GM11168 (cell line): Measurements from ENCODE around the gene ITGA7.

Experiments used
- in situ Hi-C: fragments of 300-500 bp; cut with MboI; formaldehyde crosslinking; loops from one replicate; pipeline ENCODE4 v1.12.0; 2022; ENCODE audit warnings: low sequenced_read_pairs; ENCODE audit not compliant: unreplicated experiment

Gene ITGA7

GRCh38 chr12:55720071-55720564, 12.4 kb upstream of the ITGA7 start, which contains the start of gene RDH5:
TSS of gene RDH5 (plus strand) at chr12:55720393. CDS start at chr12:55721185, 792 bp downstream.
- in situ Hi-C loops: no loop called here

DNA sequence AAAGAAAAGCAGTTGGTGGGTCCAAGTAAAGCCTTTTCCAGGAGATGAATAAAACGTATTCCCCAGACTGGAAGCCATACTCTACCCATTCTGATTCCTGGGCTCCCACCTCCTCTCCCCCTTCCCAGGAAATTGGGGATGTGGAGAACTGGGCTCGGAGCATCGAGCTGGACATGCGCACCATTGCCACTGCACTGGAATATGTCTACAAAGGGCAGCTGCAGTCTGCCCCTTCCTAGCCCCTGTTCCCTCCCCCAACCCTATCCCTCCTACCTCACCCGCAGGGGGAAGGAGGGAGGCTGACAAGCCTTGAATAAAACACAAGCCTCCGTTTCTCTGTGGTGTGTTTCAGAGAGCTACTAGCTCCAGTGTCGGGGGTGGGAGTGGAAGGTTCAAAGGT, 11.7 kb upstream of the ITGA7 start:
- in situ Hi-C loops: no loop called here

DNA sequence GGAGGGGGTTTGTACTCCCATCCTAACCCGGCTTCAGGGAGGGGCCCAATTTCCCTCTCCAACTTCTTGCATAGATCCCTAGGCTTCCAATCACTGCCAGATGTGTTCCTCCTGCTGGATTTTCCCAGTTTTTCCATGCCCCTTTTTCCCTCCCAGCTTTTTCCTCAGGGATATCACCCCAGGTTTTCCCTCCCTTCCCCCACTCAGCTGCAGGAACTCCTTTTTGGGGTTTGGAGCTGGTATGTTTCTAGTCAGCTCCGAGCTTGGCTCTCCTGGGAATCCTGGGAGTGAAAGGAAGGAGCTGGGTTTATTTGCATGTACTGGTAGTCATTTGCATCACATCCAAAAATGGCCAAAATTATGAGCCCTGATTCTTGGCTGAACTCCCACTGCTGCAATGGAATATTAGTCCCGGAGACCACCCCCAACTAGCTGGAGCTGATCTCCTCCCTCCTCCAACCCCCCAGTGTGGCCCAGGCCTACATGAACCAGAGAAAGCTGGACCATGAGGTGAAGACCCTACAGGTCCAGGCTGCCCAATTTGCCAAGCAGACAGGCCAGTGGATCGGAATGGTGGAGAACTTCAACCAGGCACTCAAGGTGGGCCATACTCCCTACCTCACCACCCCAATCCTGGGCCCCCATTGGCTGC, 11.0 kb upstream of the ITGA7 start:
- in situ Hi-C loops: no loop called here

DNA sequence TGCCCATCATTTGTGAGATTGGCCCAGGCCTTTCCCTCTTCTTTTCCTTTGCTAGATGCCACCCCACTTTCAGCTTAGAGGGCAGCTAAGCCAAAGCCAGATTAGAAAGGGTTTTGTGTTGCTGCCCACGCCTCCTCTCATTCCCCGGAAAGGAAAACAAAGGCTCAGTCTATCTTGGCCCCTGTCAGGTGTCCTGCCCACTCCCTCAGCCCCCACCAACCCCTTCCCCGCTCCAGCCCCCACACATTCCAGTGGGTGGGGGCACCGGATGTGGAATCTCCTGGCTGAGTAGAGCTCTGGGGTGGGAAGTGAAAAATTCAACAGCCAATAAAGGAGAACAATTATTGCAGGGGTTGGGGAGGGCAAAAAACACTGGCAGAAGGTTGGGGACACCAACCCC, 10.3 kb upstream of the ITGA7 start:
- in situ Hi-C loops: no loop called here

DNA sequence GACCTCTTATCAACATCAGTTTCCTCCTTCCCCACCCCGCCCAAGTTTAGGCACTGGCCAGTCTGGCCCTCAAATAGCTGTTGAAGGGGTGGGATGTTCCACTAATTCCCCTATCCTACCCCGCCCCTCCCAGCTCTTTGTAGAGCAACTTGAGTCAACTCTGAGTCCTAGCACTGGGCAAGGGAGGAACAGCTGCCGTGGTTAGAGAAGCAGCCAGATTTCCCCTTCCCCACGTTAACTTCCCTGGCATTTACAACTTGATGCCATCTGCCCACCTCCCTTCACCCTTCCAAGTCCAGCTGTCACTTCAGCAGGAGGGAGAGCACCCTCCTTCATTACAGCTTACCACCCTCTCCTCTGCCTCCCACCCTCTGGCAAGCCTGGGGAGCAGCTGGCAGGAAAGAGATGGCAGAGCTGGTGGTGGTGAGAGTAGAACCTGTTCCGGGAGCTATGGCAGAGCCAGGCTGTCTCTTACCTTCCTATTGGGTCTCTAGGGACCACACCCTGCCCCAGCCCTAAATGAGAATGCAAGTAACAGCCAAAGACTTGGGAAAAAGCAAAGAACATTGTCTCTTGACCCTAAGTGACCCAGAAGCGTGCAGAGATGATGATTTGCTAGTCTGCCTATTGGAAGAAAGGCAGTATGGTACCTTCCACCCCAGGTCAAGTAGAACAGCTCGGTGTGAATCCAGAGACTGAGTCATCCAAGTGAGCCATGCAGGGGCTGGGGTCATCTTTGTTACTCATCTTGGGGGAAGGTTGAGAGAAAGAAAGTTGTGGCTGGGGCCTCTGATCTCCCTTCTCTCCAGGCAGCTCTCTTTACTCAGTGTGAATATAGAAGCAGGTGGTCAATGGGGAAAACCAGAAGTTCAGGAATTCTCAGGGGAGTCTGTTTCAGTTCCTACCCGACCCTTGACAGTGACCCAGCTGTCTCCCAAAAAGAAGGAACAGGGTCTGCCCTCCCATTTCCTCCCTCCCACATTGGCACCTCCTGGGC, 9.6 kb upstream of the ITGA7 start:
- in situ Hi-C loops: no loop called here

- in situ Hi-C loops: no loop called here
These were observed 8.9 kb upstream of the ITGA7 start for GRCh38 chr12:55716582-55716957.

DNA sequence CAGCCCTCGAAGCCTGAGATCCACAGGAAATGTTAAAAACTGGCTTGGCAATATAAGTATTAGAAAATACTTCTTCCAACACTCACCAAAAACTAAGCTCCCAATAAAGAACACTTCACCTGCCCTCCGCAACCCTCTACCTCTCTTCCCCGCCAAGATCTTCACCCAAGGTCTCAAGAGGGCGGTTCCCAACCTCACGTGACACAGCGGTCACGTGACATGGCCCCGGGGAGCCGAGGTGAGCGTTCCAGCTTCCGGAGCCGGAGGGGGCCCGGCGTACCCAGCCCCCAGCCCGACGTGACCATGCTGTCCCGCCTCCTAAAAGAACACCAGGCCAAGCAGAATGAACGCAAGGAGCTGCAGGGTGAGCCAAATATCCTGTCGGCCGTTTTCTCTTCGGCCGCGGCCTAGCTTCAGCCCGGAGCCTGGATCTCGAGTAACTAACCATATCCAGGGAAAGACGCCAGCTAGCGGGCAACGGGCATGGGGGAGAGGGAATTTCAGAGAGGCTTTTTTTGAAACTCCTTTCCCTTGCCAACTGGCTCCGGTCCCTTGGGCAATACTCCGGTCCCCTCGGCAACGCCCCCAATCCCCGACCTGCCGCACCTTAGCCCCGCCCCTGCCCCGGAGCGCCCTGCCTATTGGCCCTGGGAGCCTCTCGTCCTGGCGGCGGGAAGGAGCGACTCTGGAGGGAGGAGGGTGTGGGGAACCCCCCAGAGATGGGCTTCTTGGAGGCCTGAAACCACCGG, 8.3 kb upstream of the ITGA7 start, which contains the start of gene BLOC1S1:
TSS of gene BLOC1S1 (plus strand) at position 214 of the 749 bp plus-strand sequence. CDS start at position 220, 6 bp downstream.
- in situ Hi-C loops: no loop called here

DNA sequence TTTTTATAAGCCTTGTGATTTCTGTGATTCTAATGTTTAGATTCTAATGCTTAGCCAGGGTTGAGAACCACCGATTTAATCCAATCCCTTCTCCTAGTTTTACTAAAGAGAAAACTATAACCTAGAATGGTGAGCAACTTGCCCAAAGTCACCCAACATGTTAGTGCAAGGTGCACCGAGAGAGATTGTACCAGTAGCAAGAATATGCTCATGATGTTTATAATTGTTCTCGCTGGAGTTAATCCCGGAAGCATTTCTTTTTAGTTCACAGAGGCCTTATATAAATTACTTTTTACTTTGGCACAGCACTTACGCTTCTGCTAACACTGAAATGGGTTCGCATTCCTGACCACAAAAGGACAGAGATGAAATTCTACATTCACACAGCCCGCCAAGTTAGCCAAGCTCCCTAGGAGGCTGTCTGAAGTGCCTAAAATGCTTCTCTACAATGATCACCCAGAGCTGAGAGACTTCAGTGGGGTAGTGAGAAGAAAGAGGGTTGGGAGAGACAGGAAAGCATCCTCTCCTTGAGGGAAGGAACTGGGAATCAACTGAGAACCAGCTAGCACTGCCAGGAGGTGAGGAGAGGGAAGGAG, 7.6 kb upstream of the ITGA7 start:
- in situ Hi-C loops: no loop called here

DNA sequence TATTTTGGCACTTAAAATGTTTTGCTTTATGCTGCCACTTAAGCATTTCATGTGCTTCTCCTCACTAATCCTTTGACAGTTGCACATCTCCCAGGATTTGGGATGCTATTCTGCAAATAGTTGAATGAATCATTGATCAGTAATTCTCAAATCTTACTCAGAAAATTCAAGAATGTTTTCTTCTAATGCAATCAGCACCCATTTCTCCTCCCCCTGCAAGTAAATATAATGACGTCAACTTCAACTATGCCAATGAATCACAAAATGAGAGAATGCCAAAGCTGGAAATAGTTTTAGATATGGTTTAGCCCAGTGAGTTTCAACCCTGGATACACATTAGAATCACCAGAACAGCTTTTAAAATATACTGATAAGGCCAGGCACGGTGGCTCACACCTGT, 6.0 kb upstream of the ITGA7 start:
- in situ Hi-C loops: no loop called here

GRCh38 chr12:55712700-55713415, 5.2 kb upstream of the ITGA7 start:
- in situ Hi-C loops: no loop called here

- in situ Hi-C loops: no loop called here
These were observed 4.3 kb upstream of the ITGA7 start for GRCh38 chr12:55711786-55712553.

DNA sequence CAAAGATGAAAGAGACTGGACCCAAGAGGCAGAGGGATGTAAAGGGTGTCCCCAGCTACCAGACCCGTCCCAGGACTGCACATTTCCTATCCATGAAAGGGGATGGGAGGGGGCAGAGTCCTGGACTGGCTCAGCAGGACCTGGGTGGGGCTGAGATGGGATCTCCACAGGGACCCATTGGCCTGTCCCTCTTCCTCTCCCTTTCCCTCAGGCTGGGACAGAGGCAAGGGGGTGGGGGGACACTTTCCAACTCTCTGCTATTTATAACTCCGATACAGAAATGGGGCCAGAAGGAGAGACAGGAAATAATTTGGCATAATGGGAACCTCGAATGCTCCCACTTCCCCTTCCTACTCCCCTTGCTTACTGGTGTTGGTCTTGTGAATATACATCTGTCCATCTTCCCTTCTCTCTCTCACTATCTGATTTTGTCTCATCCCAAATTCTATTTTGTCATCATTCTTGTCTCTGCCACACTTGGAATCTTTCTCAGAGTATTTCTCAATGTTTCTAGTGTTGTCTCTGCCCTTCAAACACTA, 1.1 kb upstream of the ITGA7 start:
- in situ Hi-C loops: no loop called here

GRCh38 chr12:55707219-55707671, 459 bp downstream of the ITGA7 start:
- in situ Hi-C loops: no loop called here

GRCh38 chr12:55706568-55707218, 1.0 kb downstream of the ITGA7 start:
- in situ Hi-C loops: no loop called here

- in situ Hi-C loops: no loop called here
These were observed 1.8 kb downstream of the ITGA7 start for GRCh38 chr12:55705782-55706402.

- in situ Hi-C loops: no loop called here
These were observed 2.6 kb downstream of the ITGA7 start for GRCh38 chr12:55704824-55705718.
